Stimulated activated CD4-positive, alpha-beta T cell treated with anti-CD3 and anti-CD28 coated beads, Interleukin-12 subunit alpha, Interleukin-12 subunit beta, amount 100 ng/mL, for 24 hours (primary cell): ENCODE data around the gene TRPM4.
A peak's percentile ranks its signal among the peaks of the same experiment; 100 is the strongest.
"Not testable (repeated sequence)": the region's sequence is repeated elsewhere in the genome, so short reads cannot be mapped to it uniquely, and the experiment has no call there.

Experiments used
- DNase-seq, 2 experiments: peaks; one replicate each; pipeline ENCODE4 v3.0.0-alpha.2; 2020; ENCODE audit warnings: low read depth in 2 of 2

TRPM4 gene

GRCh38 chr19:49157445-49158224 is at the start of gene TRPM4:
Gene TRPM4, plus strand, starts transcription at chr19:49157792. Its CDS starts 75 bp downstream, at chr19:49157867.
- peak in 1 of 2 experiments; percentile 73 for DNase-seq

- no peak for DNase-seq
Measured at GRCh38 chr19:49109051-49109450, 48.5 kb upstream of the TRPM4 start.

- no peak for DNase-seq
Measured at GRCh38 chr19:49109569-49110233, 47.9 kb upstream of the TRPM4 start.

GRCh38 chr19:49110567-49110966 is 47.0 kb upstream of the TRPM4 start:
- DNase-seq: no peak

GRCh38 chr19:49111218-49111998 is 46.2 kb upstream of the TRPM4 start:
- no peak for DNase-seq

- DNase-seq: peak in 1 of 2 experiments; percentile 52
Measured at GRCh38 chr19:49113762-49114629, 43.6 kb upstream of the TRPM4 start, which contains the start of gene LIN7B. Gene LIN7B, plus strand, starts transcription at chr19:49114370. Its CDS starts 35 bp downstream, at chr19:49114405.

GRCh38 chr19:49114630-49115363 is 42.8 kb upstream of the TRPM4 start:
- DNase-seq: peak in 1 of 2 experiments; percentile 47

- DNase-seq: no peak
Measured at GRCh38 chr19:49116544-49116943, 41.0 kb upstream of the TRPM4 start.

GRCh38 chr19:49117677-49118564 is 39.7 kb upstream of the TRPM4 start:
- DNase-seq: no peak

GRCh38 chr19:49118565-49119410 is 38.8 kb upstream of the TRPM4 start, which contains the start of gene C19orf73:
Gene C19orf73, minus strand, starts transcription at chr19:49119143. Its CDS starts 121 bp downstream, at chr19:49119022.
- peak; percentile 91 for DNase-seq

- DNase-seq: no peak
Measured at GRCh38 chr19:49119411-49120324, 37.9 kb upstream of the TRPM4 start, which contains the start of gene PPFIA3. Gene PPFIA3, plus strand, starts transcription at chr19:49119544. Its CDS starts 8,330 bp downstream, at chr19:49127874.

GRCh38 chr19:49120325-49120683 is 37.3 kb upstream of the TRPM4 start:
- no peak for DNase-seq

GRCh38 chr19:49120868-49121267 is 36.7 kb upstream of the TRPM4 start:
- no peak for DNase-seq

- not testable (repeated sequence) for DNase-seq
Measured at GRCh38 chr19:49121841-49122240, 35.8 kb upstream of the TRPM4 start.

- DNase-seq: not testable (repeated sequence)
Measured at GRCh38 chr19:49123285-49123684, 34.3 kb upstream of the TRPM4 start.

GRCh38 chr19:49125025-49125731 is 32.4 kb upstream of the TRPM4 start:
- no peak for DNase-seq

GRCh38 chr19:49126575-49126974 is 31.0 kb upstream of the TRPM4 start:
- no peak for DNase-seq
